Suppressor macrophage treated with lipopolysaccharide for 1 hour (primary cell): Measurements from ENCODE around the gene TSPEAR.
"Not testable (repeated sequence)": the region's sequence is repeated elsewhere in the genome, so short reads cannot be mapped to it uniquely, and the experiment has no call there.

ENCODE experiments used
- DNase-seq, 3 donors: peaks; one replicate each; pipeline ENCODE4 v3.0.0-alpha.2; 2020 to 2022

The TSPEAR gene

GRCh38 chr21:44511938-44512275 is 199.5 kb downstream of the TSPEAR start:
- DNase-seq: no peak

DNA sequence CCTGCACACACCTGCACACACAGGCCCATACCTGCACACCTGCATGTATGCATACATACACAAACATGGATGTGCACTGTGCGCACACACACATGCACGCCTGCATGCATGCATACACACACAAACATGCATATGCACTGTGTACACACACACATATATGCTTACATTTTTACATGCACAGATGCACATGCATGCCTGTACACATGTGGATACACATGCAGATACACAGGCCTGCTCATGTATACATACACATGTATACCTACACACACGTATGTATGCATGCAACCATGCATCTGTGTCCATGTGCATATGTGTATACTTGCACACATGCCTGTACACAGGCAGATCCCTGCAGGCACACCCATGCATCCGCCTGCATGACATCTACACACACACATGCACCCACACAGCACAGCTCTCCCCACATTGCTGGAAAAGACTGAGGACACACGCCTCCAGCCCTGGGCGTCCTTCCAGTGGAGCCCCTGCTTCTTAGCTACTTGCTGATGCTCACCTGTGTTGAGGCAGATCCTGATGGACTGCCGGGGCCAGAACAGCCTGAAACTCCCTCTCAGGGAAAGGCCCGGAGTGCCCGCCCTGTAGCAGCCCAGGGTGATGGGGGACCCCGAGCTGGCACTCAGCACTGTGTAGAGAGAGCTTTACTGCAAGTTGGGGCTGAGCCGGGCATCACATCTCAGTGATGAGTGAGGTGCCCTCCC is 200.0 kb downstream of the TSPEAR start:
- DNase-seq: no peak

GRCh38 chr21:44510508-44511218 is 200.7 kb downstream of the TSPEAR start:
- peak; percentile 48 to 73 (median 56) for DNase-seq

DNA sequence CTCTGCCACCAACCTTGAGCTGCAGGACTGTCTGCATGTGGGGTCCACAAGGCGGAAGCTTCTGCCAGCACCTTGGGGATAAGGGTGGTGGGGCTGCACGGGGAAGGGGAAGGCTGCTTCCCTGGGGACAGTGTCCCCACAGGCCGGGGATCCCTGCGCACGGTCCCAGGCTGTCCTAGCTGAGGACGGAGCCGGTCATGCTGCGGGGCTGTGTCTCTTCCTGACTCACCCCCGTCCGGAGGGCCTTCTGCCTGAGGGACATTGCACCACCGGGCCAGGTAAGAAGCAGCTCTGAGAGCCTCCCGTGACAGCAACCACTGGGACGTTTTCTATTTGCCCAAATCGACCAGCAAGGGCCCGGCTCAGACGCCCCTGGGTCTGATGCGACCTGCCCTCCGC is 201.3 kb downstream of the TSPEAR start:
- DNase-seq: no peak

DNA sequence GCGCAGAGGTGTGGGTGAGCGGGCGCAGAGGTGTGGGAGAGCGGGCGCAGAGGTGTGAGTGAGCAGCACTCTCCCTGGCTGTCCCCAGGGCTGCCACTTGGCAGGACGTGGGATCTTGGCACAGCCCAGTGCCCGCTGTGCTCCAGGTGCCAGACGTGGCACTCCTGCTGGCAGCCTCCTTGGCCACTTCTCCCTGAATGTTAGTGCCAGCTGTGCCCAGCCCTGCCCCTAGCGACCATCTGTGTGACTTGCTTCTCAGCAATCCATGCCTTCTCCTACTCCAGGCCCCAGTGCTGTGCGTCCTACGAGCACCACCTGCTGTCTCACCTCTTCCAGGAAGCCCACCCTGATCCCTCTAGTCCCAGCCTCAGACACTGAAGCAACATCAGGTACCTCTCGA is 201.8 kb downstream of the TSPEAR start:
- DNase-seq: peak in 1 of 3 donors; percentile 23

DNA sequence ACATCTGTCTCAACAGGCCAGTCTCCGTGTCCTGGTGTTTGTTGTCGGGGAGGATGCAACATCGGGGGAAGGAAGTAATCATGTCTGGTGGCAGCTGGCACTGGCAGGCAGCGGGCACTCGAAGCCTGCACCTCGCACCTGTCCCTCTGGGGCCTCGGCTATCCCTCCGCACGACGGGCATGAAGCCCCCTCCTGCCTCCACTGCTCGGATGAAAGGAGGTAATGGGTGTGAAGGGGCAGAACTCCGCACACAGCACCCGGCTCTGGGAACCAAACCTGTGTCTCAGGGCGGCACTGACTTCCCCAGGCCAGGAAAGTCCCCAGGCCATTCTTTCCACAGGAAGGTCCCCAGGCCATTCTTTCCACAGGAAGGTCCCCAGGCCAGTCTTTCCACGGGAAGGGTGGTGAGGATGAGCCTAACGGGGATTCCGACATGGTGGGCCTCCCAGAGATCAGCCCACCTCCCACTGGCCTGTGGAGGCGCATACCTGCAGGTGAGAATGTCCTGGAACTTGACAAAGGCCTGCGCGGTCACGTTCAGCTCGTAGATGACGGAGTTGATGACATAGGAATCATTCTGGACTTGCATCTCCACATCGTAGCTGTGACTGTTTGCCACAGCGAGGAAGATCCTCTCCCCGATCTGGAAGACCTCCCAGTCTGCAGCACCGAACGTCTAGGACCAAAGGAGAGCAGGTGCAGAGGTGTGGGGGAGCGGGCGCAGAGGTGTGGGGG is 202.5 kb downstream of the TSPEAR start:
- no peak for DNase-seq

- DNase-seq: no peak
These were observed 203.0 kb downstream of the TSPEAR start for GRCh38 chr21:44508426-44508710.

GRCh38 chr21:44507673-44508425 is 203.5 kb downstream of the TSPEAR start:
- no peak for DNase-seq

DNA sequence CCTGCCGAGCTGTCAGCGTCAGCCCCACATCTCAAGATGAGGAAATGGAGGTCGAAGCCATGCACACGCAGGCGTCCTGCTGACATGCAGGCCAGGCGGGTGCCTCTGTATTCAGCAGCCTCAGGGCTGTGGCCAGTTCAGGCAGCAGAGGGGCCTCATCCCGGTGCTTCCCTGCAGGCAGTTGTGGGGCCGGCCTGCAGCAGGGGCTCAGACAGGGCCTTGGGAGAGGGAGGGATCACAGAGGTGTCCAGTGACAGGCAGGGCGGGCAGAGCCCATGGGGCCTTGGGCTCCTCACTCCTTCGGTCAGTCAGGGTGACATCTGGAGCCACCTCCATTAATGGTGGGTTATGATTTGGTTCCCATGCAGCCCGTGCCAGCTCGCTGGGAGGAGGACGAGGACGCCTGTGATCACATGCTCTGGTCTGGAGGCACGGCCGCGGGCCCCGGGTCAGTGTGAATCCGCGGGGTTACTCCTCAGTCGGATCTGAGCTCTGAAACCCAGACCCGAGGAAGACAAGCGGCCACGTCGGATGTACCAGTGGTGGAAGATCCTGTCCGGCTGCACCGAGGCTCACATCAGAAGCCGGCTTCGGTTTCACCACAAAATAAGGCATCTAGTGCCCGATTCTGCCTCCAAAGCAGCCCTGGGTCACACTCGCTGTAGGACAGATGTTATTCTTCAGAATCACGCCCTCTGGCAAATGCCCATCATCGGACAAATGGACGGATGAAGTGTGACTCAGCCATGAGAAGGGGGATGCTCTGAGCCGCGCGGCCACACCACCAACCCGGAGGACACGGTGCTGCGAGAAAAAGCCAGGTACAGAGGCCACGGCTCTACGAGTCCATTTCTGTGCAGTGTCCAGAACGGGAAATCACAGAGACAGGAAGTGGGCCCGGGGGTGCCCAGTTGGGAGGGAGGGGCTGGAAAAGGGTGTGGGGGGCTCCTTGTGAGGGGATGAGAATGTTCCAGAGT is 204.8 kb downstream of the TSPEAR start:
- no peak for DNase-seq

- no peak for DNase-seq
These were observed 205.6 kb downstream of the TSPEAR start for GRCh38 chr21:44505673-44506278.

DNA sequence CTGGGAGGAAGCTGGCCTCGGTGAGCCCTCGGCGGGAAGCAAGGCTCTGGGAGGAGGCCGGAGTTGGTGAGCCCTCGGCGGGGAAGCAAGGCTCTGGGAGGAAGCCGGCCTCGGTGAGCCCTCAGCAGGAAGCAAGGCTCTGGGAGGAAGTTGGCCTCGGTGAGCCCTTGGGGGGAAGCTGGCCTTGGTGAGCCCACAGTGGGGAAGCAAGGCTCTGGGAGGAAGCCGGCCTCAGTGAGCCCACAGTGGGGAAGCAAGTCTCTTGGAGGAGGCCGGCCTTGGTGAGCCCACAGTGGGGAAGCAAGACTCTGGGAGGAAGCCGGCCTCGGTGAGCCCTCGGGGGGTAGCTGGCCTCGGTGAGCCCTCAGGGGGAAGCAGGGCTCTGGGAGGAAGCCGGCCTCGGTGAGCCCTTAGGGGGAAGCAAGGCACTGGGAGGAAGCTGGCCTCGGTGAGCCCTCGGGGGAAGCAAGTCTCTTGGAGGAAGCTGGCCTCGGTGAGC is 207.4 kb downstream of the TSPEAR start:
- DNase-seq: peak in 2 of 3 donors; percentile 27 to 38

DNA sequence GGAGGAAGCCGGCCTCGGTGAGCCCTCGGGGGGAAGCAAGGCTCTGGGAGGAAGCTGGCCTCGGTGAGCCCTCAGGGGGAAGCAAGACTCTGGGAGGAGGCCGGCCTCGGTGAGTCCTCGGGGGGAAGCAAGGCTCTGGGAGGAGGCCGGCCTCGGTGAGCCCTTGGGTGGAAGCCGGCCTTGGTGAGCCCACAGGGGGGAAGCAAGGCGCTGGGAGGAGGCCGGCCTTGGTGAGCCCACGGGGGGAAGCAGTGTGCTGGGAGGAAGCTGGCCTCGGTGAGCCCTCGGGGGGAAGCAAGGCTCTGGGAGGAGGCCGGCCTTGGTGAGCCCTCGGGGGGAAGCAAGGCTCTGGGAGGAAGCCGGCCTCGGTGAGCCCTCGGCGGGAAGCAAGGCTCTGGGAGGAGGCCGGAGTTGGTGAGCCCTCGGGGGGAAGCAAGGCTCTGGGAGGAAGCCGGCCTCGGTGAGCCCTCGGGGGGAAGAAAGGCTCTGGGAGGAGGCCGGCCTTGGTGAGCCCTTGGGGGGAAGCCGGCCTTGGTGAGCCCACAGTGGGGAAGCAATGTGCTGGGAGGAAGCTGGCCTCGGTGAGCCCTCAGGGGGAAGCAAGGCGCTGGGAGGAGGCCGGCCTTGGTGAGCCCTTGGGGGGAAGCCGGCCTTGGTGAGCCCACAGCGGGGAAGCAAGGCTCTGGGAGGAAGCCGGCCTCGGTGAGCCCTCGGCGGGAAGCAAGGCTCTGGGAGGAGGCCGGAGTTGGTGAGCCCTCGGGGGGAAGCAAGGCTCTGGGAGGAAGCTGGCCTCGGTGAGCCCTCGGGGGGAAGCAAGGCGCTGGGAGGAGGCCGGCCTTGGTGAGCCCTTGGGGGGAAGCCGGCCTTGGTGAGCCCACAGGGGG is 208.1 kb downstream of the TSPEAR start:
- DNase-seq: not testable (repeated sequence)

DNA sequence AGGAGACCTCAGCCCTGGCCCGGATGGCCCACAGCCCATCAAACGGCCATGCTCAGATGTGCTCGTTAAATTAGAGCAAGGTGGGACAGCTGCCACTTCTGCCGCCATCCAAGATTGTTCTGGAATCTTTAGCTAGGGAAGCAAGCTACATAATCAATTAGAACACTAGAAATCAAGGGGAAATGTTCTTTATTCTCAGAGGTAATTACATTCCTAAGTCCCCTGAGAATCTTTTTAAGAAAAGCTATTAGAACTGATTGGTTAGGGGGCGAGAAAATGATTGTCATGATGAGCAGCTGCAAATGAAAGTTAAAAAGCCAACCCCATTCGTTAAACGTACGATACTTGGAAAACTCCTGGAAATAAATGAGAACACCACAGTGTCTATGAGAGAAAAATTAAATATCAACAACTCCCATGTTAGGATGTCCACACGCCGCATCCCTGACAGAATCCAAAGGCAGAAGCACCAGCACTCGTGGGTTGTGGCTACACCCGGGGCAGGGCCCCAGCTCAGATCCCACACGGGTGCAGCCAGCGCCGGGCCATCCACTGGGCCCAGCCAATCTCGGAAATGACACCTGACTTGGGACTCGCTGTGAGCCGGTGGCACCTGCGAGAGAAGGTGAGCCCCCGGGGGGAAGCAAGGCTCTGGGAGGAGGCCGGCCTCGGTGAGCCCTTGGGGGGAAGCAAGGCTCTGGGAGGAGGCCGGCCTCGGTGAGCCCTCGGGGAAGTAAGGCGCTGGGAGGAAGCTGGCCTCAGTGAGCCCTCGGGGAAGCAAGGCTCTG is 209.0 kb downstream of the TSPEAR start:
- no peak for DNase-seq

DNA sequence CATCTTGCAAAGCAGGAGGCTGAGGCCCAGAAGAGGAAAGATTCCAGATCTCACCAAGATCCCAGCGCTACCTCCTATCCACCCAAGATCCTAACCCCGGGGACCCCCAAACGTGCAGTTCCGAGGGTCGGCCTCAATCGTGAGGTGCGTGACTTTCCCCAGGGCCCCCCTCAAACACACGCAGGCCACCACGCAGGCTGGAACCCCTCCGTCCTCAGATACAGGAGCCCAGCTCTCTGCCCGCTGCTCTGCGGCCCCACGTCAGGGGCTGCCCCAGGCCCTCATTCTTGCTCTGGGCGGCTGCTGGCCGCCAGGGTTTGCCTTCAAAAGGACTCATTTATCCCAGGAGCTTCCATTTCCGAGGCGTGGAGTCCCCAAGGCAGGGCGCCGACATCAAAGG is 211.3 kb downstream of the TSPEAR start:
- DNase-seq: no peak

DNA sequence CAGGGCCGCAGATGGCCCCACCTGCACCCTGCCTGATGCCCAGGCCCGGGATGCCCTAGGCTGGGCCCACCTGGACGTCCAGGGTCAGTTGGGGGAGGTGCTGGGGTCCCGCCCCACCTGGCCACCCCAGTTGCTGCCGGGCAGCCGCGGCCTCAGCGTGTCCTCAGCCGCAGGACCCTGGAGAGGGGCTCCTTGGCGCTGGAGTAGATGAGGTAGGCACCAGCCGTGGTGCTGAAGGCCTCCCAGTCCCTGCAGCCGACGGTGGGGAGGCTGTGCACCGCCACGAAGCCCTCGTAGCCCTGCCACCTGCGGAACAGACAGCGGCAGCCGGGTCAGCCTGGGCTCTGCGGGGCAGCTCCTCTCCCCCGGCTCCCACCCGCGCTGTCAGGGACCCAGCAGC is 211.7 kb downstream of the TSPEAR start:
- no peak for DNase-seq

DNA sequence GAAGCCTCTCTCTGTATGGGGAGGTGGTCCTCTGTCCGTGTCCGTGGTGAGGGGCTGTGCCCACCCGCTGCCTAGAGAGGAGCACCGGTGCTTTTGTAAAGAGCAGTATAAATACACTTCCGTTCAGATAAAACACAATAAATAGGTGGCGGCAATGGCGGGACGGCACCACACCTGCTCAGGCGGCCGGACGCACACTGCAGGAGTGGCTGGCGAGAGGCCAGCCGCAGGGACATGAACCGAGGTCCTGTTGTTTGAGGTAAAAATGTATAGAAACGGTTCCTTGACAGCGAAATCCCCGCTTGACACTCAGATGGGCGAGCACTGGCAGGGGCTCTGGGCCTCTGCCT is 212.2 kb downstream of the TSPEAR start:
- no peak for DNase-seq

- no peak for DNase-seq
These were observed 212.8 kb downstream of the TSPEAR start for GRCh38 chr21:44498280-44499210.

DNA sequence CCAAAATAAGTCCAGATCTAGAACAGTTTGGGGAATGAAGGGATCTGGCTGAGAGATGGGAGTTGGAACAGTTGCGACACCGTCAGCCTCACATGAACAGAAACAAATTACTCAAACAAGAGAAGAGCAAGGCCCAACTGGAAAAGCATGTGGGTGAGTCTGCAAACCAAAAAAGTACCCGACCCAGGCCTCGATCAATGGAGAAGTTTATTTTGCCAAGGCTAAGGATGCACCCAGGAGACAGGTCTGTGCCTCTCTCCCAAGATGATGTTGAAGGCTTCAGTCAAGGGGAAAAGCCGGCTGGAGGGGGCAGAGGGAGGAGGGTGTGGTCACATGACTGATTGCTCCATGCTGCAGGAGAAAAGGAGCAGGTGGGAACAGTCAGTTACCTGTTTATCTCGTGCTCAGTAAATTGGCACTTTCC is 213.7 kb downstream of the TSPEAR start:
- peak in 2 of 3 donors; percentile 39 to 46 for DNase-seq
